GM12865 (cell line): ENCODE results near the gene KRTAP10-3.
"Not testable (repeated sequence)": the region's sequence is repeated elsewhere in the genome, so short reads cannot be mapped to it uniquely, and the experiment has no call there.

Experiments used
- DNase-seq: peaks from one replicate; pipeline ENCODE4 v3.0.0; 2010; ENCODE audit warnings: low read depth
- H3K4me3 ChIP-seq: 2 replicates; pipeline ENCODE4 v1.5.1; 2011; ENCODE audit warnings: mild to moderate bottlenecking, low read depth, low read length, control low read depth
- TF ChIP-seq, protein P1 (sequence below): IDR thresholded peaks from 2 replicates; pipeline ENCODE4 v1.5.1; 2011; ENCODE audit warnings: low read length, control low read depth, low read depth, inconsistent platforms; ENCODE audit not compliant: insufficient read depth; ENCODE audit errors: missing control alignments

The KRTAP10-3 gene, protein sequence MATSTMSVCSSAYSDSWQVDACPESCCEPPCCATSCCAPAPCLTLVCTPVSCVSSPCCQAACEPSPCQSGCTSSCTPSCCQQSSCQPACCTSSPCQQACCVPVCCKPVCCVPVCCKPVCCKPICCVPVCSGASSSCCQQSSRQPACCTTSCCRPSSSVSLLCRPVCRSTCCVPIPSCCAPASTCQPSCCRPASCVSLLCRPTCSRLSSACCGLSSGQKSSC

DNA sequence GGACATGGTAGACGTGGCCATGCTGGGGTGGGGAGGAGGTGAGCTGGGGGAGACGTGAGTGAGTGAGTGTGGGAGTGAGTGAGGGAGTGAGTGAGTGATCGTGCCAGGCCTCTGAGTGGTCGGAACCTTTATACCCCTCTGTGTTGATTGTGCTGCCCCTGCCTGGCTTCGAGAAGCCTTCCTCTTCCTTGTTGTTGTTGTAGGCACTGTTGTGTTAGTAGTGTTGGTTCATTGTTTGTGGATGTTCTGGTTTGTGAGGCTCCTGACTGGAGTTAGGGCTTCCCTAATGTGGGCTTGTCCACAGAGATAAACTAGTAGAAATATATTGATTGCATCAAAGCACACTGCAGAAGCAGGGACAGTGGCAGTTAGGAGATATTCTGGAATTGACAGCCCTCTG, at the start of gene KRTAP10-3:
Gene KRTAP10-3 (minus strand): TSS at position 101 of the 400 bp plus-strand sequence. CDS start 80 bp downstream, at position 21.
- TF ChIP-seq, protein P1, sequence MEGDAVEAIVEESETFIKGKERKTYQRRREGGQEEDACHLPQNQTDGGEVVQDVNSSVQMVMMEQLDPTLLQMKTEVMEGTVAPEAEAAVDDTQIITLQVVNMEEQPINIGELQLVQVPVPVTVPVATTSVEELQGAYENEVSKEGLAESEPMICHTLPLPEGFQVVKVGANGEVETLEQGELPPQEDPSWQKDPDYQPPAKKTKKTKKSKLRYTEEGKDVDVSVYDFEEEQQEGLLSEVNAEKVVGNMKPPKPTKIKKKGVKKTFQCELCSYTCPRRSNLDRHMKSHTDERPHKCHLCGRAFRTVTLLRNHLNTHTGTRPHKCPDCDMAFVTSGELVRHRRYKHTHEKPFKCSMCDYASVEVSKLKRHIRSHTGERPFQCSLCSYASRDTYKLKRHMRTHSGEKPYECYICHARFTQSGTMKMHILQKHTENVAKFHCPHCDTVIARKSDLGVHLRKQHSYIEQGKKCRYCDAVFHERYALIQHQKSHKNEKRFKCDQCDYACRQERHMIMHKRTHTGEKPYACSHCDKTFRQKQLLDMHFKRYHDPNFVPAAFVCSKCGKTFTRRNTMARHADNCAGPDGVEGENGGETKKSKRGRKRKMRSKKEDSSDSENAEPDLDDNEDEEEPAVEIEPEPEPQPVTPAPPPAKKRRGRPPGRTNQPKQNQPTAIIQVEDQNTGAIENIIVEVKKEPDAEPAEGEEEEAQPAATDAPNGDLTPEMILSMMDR: no peak
- no peak for DNase-seq
- H3K4me3 ChIP-seq: no peak within 1 kb of the TSS

DNA sequence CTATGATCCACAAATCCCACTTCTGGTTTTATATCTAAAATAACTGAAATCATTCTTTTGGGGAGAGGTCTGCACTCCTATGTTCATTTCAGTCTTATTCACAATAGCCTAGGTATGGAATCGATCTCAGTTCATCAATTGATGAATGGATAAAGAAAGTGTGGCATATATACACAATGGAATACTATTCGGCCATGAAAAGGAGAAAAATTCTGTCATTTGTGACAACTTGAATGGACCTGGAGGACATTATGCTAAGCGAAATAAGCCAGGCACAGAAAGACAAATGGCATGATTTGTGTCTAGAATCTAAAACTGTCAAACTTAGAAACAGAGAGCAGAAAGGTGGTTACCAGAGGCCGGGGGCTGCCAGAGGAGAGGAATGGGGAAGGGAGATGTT, 47.9 kb upstream of the KRTAP10-3 start:
- no peak overlapping the region for H3K4me3 ChIP-seq
- TF ChIP-seq, protein P1: no peak
- no peak for DNase-seq

DNA sequence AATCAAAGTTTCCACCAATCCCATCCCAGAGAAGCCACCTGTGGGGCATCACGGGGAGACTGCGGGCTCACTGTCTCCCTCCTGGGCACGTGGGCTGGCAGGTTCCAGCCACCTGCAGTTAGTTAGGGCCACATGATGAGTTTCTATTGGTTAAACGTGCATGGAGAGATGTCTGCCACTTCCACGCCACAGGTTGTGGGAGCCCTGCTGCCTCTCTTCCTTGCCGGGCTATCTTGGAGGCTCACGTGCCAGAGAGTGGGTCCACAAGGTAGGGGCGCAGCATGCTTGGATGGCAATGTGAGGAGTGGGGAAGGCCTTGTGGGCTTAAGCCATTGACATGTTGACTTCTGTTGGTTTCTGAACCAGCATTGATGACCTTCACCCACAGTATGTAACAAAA, 45.3 kb upstream of the KRTAP10-3 start:
- TF ChIP-seq, protein P1: no peak
- H3K4me3 ChIP-seq: no peak overlapping the region
- DNase-seq: no peak

DNA sequence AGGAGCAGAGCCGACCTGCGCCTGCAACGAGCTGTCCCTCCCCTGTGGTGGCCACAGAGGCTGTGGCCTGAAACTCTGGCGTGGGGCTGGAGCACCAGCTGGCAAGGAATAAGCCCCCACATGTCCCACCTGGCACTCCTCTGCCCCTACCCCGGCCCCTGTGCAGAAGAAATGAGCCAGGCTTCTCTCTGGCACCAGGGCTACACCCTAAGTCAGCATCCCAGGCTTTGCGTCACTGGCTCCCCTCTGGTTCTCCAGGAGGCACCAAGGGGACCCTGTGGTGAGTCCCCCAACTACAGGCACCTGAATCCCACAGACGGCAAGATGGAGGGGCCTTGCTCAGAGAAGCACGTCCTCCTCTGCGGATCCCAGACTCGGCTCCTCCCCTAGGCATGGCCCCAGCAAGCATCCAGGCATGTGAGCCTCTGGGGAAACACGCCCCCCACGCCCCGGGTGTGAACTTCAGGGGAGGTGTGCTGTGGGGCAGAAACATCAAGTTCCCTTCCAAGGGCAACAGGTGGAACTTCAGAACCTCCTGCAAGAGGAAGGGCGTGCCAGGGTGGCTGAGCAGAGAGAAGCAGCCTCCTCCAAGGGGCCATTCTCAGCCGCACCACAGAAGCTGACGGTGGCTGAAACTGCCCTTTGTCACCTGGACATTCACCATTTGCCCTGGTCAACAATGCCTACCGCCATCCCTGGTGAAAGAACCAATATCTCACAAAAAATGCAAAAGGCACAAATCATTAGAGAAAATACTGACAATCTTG, 44.7 kb upstream of the KRTAP10-3 start:
- DNase-seq: no peak
- TF ChIP-seq, protein P1: no peak
- no peak overlapping the region for H3K4me3 ChIP-seq

DNA sequence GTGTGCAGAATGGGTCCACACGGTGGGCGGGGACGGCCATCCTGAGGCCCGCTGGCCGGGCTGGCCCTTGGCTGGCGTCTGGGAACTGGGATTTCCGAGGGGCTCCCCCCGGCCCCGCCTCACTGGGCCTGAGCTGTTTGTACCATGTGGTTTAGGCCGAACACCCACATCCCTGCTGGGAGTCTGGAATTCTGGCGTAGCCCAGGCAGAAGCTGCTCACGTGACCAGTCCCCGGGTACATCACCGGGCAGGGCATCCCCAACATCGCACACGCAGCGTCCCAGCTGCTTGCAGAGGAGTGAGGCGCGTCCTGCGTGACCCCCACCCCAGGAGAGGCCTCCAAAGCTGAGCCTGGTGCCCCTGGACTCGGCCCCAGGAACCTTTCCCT, 43.9 kb upstream of the KRTAP10-3 start:
- no peak for DNase-seq
- TF ChIP-seq, protein P1: no peak
- no peak overlapping the region for H3K4me3 ChIP-seq

DNA sequence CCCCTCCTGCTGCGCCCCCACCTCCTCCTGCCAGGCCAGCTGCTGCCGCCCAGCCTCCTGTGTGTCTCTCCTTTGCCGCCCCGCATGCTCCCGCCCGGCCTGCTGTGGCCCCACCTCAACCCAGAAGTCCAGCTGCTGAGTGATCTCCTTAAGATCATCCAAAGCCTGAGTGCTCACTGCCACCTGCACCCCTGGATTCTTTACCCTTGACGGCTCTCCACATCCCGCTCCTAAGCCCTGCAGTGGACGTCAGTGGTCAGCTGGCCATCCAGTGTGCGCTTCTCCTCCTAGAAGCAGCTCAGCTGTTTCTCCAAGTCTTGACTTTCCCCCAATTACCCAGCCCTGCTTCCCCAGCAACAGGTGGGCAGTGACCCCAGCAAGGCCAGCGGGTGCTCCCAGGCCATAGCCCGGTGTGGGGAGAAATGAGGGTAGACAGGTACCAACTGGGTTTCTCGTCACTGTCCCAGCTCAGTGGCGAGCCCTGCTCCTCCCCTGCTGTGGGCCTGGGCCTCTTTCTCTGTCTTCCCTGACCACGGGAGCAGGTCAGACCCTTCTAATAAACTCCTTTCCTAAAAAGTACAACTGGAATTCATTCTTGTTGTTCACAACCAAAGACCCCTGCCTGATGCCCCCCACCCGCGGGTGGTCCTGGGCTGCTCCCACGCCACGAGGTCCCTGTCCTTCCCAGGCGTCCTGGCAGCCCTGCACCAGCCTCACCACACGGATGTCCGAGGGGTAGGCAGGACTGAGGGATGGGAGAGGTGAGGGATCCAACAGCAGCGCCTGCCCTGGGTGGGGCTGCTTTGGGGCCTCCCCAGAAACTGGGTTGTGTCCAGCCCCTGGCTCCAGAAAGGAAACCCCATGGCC, 43.2 kb upstream of the KRTAP10-3 start:
- no peak overlapping the region for H3K4me3 ChIP-seq
- DNase-seq: no peak
- TF ChIP-seq, protein P1: no peak

DNA sequence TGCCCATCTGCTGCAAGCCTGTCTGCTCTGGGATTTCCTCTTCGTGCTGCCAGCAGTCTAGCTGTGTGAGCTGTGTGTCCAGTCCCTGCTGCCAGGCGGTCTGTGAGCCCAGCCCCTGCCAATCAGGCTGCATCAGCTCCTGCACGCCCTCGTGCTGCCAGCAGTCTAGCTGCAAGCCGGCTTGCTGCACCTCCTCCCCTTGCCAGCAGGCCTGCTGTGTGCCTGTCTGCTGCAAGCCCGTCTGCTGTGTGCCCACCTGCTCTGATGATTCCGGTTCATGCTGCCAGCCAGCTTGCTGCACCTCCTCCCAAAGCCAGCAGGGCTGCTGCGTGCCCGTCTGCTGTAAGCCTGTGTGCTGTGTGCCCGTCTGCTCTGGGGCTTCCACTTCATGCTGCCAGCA, 42.5 kb upstream of the KRTAP10-3 start:
- H3K4me3 ChIP-seq, DNase-seq: not testable (repeated sequence)

DNA sequence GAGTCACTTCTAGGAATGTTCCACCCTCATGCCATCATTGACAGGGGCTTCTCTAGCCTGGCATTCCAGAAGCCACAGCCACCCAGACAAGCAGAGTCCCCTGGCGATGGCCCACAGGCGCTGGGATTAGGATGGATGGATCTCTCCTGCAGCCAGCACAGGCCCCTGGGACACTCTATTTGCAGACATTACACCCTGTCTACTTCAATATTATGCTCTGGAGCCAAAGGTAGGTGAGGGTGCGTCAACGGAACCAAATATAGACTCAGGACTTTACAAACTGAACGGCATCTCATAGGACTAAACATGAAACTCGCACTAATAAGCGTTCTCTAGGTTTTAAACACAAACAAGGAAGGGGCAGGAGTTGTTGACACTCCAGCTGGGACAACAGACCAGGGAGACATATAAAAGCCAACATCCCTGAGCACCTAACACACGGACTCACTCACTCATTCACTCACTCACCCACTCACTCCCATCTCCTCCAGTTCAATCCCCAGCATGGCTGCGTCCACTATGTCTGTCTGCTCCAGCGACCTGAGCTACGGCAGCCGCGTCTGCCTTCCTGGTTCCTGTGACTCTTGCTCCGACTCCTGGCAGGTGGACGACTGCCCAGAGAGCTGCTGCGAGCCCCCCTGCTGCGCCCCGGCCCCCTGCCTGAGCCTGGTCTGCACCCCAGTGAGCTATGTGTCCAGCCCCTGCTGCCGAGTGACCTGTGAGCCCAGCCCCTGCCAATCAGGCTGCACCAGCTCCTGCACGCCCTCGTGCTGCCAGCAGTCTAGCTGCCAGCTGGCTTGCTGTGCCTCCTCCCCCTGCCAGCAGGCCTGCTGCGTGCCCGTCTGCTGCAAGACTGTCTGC, 41.8 kb upstream of the KRTAP10-3 start, which contains the start of gene KRTAP10-7:
Gene KRTAP10-7 (plus strand): TSS at position 480 of the 861 bp plus-strand sequence. CDS start 25 bp downstream, at position 505.
- not testable (repeated sequence) for DNase-seq, H3K4me3 ChIP-seq
